Urothelium cell line (cell line): Measurements from ENCODE around the gene IL22RA2.
A peak's percentile ranks its signal among the peaks of the same experiment; 100 is the strongest.
"Not testable (repeated sequence)": the region's sequence is repeated elsewhere in the genome, so short reads cannot be mapped to it uniquely, and the experiment has no call there.

Experiments
- DNase-seq: peaks from one replicate; pipeline ENCODE4 v3.0.0; 2011; ENCODE audit warnings: low spot score, mixed read lengths
- FAIRE-seq: peaks from 2 replicates; lab custom pipeline; 2011; peaks lifted over from hg19 to GRCh38; lab: Jason Lieb, UNC

Gene IL22RA2

DNA sequence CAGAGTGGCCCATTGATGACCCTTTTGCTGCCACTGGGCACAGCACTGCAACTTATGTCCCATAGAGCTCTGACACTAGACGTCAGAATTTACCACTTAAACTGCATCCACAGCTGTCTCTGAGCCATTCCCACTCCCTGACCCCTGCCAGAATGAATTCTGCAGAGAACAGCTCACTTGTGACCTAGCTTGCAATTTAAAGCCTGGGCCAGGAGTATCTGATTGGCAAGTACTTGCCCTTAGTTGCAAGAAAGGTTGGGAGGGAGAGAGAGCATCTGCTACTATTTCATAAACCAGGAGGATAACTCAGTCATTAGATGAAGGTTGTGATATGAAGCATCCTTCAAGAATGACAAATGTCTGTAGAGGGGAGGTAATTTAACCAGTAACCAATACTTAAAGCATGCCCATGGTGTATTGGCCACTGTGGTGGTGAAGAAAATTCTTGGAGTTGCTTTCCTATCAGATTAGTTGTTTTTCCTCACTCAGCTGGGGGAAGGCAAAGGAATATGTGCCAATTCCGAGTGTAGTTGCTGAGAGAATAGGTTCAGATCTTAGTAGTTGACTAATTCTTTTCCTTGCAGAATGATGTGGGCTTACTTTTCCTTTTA is 46.5 kb downstream of the IL22RA2 start:
- no peak for DNase-seq
- FAIRE-seq, result no peak

DNA sequence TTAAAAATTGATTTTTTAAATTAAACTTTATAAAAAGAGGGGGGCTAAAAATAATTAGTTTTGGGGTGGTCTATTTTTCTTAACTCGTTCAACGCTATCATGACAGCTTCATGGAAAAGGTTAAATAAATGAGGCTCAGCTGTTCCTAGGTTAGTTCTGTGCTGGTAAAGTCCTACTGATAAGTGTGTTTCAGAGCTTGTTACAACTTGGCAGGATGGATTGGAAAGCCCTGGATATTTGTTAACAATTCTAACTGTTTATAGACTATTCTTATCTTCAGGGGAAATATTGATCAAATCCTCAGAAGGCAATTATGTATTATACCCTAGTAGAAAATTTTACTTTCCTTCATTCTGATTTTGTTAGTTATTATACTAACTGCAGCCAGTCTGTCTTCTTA is 50.4 kb downstream of the IL22RA2 start:
- DNase-seq (no peak), FAIRE-seq (no peak)

DNA sequence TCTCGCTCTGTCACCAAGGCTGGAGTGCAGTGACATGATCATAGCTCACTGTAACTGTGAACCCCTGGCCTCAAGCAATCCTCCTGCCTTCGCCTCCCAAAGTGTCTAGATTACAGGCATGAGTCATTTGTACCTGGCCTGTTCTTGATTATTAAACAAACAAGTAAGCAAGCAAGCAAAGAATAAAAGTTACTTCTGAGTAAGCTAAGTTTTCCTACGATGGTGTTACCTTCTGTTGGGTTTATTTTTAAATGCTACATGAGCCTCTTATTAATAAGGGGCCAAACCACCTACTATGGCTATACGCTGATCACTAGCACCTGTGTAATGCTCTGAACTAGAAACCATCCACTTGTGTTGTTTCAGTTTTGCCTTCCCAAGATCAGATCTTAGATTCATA is 50.8 kb downstream of the IL22RA2 start:
- no peak for DNase-seq
- FAIRE-seq, result no peak

DNA sequence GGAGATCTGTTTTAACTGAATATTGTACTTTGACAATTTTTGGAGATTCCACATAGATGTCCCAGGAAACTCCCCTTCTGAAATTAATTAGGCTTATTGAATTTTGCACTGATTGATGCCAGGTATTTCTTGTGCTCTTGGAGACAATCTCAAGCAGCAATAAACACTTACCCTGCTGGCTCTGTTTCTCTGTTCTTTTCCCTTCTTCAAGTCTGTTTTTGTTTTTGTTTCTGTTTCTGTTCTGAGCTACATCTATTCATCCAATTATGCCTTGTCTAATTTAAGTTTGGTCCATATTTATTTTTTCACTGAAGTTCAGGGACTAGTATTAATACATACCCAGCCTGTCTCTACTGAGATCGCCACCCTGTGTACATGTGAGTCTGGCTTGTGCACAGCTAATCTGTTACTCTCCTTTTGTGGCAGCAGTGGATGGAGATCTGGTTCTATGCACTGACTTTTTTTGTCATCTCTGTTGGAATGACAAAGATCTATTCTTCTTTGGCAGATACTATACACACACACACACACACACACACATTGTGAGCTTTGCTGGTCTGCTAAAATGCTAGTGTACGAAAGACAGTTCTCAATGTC is 51.9 kb downstream of the IL22RA2 start:
- no peak for FAIRE-seq
- DNase-seq, result no peak

DNA sequence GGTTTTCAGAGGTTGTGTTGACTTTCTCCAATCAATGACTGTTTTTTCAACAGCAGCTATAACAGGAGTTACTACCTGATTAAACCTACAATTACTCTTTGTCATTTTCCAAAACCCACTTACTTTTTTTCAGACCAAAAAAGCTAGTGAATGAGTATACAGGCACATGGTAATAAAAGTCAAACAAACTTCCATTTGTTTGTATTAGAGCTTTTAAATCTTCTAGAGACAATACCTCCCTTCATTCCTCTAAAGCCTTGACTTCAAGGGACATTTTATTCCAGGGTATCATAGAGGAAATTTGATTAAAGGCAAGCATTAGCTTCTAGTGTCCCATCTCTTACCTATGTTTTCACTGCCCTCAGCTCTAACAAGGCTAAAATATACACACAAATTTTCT is 52.7 kb downstream of the IL22RA2 start:
- DNase-seq, result no peak
- no peak for FAIRE-seq

DNA sequence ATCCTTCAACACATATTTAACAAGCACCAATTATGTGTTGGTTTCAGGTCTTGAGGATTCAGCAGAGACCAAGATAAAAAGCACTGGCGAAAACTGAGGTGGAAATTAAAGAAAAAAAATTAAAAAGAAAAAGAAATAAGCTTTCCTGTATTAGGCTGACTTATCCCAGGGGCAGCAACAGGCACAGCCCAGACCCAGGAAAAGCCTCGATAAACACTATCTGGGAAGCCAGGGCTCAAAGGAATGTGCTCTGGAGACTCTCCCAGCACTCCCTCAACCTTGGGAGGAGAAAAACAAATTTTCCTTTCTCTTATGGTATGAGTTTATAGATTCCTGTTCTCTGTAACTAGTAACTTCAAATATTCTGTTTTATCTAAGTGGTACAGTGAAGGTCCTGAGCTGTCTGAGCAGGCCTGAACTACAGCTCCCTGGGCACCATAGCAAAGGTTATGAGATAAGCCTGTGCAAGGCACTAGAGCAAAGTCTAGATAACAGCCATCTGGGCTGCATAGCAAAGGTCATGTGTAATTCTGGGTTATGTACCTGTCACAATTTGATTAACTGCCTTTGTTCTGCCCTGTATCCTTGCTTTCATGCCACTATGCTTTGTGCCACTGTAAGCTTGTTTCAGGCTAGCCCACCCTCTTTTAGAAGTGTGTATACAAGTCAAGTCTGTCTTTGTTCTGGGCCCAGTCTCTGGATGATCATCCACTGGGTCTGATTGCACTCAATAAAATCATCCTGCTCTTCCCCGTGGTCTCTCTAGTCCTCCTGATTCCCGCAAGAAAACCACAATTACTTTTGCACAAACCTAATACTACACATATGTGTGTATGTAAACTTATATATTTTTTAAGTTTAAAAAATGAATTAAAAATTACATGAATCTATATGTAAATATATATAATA is 54.0 kb downstream of the IL22RA2 start:
- FAIRE-seq (no peak), DNase-seq (no peak)

DNA sequence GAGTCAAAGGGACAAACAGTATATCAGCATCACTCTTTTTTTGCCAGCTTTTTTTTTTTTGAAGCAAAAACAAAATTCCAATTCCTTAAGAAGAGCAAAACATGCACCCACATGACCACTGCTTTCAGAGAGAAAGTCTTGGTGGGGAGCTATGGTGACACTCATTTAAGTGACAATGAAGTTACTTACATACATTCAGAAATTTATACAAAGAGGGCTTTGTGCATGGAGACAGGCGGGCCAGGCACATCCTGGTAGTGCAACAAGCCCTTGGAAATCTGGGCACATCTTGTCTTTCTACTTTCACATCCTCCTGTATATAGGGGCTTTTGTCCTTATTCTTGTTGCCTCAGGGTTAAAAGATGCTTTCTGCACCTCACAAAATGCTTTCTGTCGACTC is 55.9 kb downstream of the IL22RA2 start:
- no peak for FAIRE-seq

DNA sequence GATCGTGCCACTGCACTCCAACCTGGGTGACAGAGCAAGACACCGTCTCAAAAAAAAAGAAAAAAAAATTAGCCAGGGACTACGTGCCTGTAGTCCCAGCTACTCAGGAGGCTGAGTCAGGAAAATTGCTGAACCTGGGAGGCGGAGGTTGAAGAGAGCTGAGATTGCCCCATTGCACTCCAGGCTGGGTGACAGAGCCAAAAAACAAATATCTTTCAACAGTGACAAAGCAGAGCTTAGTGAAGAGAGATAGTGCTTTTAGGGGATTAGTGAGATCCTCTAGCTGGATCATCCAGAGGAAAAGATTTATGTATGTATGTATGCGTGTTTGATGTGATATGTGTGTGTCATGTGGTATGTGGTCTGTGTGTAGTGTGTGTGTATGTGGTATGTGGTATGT is 56.6 kb downstream of the IL22RA2 start:
- FAIRE-seq (no peak), DNase-seq (no peak)

More for the DNA sequence above, 55.9 kb downstream of the IL22RA2 start:
- DNase-seq, result no peak

DNA sequence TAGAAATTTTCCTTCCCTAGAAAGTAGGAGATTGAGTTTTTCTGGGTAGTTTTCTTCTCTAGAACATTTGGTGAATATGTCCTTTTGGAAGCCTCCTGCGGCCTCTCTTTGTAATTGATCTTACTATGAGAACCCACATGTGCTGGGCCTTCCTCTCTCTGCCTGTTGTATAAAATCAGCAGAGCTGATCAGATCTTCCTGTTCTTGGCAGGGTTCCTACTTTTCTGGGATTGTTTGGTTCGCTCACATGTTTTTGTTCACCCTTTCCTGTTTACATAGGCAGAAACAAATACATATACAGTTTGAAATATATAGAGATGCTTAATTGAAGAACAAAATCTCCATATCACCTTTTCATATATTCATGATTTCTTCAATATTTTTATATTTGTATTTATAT is 57.8 kb downstream of the IL22RA2 start:
- no peak for DNase-seq
- no peak for FAIRE-seq

DNA sequence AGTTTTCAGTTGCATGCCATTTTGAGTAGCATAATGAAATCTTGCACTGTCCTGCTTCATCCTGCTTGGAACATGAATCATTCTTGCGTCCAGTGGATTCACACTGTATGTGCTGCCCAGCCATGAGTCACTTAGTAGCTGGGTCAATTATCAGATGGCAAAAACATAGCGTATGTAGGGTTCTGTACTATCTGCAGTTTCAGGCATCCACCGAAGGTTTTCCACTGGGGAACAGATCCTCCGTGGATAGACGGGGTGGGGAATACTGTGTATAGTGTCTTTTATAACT is 61.4 kb downstream of the IL22RA2 start:
- DNase-seq (no peak), FAIRE-seq (peak; percentile 84)

DNA sequence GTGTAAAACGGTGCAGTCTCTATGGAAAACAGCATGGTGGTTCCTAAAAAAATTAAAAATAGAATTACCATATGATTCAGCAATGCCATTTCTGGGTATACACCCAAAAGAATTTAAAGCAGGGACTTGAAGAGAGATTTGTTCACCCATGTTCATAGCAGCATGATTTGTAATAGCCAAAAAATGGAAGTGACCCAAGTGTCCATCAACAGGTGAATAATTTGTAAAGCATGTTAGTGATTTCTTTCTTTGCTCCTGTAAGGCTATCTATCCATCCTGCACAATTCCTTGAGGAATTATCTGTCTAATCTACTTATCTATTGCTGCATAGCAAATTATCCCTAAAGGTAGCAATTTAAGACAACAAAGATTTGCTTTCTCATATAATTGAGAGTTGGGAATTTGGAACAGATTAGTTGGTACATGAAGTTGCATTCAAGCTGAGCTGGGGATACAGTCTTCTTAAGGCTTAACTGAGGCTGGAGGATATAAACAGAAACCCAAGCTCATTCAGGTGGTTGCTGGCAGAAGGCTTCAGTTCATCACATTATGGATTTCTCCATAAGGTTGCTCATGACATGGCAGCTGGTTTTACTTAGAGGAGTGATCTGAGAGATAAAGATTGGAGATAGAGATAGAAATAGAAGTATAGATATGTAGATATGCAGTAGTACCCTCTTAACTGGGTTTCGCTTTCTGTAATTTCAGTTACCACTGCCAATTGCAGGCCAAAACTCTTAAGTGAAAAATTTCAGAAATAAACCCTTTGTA is 62.0 kb downstream of the IL22RA2 start:
- DNase-seq (no peak), FAIRE-seq (no peak)

DNA sequence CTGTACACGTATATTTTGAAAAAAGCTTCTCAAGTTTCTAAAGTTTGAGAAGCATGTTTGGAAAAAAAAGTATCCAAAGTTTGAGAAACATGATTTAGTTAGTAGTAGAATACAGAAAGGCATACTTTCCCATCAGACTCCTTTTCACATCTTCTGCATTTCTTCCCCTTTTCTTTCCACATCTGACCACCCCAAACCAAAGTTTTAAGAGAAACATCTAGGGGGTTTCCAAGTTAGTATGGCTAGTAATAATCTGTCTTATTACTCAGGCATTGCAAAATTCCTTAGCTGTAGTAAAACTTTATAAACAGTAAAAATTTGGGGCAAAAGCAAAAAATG is 65.7 kb downstream of the IL22RA2 start:
- FAIRE-seq, result no peak
- DNase-seq, result no peak

DNA sequence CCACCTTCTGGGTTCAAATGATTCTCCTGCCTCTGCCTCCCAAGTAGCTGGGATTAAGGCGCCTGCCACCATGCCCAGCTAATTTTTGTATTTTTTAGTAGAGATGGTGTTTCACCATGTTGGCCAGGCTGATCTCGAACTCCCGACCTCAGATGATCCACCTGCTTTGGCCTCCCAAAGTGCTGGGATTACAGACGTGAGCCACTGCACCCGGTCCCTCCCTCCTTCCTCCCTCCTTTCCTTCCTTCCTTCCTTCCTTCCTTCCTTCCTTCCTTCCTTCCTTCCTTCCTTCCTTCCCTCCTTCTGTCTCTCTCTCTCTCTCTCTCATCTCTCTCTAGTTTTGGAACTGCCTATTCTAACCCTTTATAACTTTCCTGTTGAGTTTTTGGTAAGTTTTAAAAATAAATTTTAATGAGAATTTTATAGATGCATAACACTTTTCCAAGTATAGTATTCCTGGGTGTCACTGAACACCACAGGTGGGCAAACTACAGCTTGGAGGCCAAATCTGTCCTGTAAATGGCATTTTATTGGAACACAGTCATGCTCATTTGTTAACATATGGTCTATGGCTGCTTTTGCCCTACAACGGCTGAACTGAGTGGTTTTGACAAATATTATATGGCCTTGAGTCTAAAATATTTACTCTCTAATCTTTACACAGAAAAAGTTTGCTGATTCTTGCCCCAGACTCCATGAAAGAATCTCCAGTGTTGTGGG is 66.2 kb downstream of the IL22RA2 start:
- not testable (repeated sequence) for DNase-seq, FAIRE-seq

DNA sequence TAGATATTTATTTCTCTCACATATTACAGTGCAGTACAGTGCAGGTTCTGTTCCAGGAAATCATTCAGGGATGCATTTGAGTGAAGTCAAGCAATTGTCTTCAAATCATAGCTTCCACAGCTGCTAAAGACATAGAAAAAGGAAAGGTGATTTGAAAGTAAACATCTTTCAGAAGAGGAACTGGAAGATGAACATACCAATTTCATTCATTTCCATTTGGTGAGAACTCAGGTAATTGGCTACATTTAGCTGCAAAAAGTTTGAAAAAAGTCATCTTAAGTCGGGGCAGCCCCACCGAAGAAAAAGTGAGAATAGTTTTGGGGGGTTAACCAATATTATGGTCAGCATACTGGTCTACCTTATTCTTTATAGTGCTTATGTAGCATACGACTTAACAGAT is 67.3 kb downstream of the IL22RA2 start:
- DNase-seq (no peak), FAIRE-seq (no peak)

DNA sequence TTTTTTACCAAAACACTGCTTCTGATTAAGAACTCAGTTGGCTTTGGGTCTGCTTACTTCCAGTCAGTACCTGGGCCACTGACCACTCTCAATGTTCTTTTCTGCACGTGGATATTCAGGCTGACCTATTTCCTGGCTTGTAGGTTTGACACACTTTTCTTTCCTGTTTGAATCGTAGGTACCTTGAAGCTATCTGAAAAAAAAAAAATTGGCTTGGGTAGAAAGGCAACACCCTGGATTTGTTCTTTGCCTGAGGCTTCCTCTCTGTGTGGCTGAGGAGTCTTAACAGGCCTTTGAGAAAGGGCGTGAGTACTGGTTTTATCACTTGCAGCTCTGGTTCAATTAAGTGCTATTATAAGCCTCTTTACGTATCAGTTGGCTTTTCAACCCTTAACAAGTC is 68.1 kb downstream of the IL22RA2 start:
- FAIRE-seq, result no peak
- no peak for DNase-seq

DNA sequence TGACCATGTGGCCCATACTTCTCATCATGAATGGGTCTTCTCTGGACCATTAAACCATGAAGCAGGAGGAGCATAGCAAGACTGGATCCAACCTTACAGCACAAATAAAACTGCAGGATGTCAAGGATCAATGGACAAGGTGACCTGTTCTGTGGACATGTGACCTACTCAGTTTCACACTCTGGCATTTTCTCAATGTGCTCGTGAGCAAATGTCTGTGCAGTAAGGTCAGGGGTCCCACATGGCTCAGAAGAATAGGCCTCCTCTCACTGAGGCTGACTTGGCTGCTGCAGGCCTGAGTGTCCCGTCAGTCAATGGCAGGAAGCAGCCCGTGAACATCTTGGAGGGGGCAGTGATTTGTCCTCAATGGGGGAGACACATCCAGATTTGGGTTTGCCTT is 68.5 kb downstream of the IL22RA2 start:
- FAIRE-seq (no peak), DNase-seq (no peak)

DNA sequence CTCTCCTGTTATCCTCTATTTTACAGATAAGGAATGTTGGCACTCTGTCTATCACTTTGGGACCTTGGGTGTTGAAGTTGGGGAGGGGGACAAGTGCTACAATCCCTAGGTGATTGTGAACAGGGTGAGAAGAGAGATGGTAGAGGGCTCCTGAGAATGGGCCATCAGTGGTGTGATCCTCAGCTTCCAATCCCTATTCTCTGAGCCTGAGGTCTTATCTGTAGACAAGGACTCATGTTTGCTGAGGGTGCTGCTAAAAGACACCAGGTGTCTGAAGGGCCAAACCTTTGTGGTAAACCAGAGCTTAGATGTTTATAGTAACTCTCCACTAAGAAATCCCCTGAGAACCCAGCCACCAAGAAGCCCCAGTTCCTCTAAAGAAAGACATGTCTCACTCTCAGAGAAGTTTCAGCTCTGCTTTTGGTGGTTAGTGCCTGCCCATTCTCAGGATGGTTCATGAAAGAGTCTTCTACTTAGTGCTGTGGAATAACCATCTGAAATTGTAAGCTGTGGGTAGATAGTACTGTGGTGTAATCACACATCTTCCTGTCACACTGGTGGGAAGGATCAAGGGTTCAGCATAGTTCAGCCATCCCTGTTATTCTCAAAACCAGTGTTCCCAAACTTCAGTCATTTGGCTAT is 70.5 kb downstream of the IL22RA2 start:
- DNase-seq (no peak), FAIRE-seq (no peak)

DNA sequence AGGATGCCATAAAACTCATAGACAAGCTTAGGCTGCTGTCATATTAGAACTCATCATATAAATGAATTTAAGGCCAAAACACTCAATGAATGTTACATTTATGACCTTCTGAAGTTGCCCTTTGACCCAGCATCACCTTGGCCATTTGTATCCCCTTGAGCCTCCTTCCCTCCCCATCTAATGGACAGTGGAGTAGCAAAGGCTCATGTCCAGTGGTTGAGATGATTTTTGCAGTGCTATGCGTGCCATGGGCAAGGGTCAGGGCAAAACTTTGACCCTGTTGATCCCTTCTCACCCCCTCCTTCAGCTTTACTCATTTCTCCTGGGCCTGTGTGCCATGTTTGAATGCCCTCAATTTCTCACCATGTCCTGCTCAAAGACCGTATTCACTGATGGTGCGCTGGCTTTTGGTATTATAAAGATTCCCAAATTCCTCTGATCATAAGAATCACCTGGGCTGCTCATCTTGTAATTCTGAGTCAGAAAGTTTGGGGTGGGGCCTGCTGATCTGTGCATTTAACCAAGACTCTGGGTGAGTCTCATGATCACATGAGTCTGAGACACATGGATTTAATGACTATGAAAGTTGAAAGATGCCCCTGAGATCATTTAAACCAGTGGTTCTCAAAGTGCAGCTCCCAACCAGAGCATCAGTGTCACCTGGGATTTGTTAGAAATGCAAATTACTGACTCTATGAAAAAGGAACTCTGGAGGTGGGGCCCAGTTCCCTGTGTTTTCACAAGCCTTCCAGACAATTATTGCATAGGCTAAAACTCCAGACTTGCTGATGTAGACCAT is 71.2 kb downstream of the IL22RA2 start:
- FAIRE-seq, result no peak
- DNase-seq, result no peak

DNA sequence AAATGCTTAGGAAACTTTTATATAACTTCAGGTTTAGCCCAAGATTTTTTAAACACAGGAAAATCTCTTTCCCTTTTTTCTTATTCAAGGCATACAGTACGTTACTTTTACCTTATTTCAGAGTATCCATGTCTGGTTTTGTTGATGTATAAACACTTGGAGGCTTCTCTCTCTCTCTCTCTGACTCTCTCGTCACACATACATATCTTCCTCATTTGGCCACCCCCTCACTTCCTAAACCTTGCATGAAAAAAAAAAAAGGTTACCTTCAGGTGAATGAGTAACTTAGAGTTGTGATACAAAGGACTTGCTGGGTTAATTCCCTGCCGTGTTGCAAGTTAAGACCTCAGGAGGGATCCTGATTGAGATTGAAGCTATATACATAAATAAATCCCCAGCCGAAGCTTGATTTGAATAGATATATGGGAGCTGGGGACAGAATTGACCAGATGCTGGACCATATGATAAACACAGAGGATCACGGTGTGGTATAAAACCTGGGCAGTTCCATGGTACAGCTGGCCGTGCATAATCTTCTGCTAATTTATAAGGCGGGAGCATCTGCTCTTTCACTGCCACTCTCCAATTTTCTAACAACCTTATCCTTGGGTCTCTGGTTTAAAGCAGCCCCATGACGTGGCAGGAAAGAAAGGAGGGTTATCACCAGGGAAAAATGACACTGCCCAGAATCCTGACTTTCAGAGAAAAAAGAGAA is 73.6 kb downstream of the IL22RA2 start:
- no peak for FAIRE-seq

More for the DNA sequence above, 73.6 kb downstream of the IL22RA2 start:
- DNase-seq, result no peak
